A673 (cell line): Measurements from ENCODE around the gene TP53BP2. TPM values are rescaled to one million over a fixed set of nuclear protein-coding genes. Genes with fewer than 3 reads are reported as not detected.
"Not testable (repeated sequence)": the region's sequence is repeated elsewhere in the genome, so short reads cannot be mapped to it uniquely, and the experiment has no call there.

Source experiments
- BruUV-seq: library from RNA; stranded (reverse); fragments of 400-500 nt; replicated peaks from 2 replicates; lab custom pipeline; 2021; lab: Mats Ljungman, UMichigan
- CTCF ChIA-PET: fragments of 300-600 bp; sonication (Branson Sonifier 250); formaldehyde crosslinking; loops from one replicate; lab custom pipeline; 2022; ENCODE audit warnings: antibody characterized with exemption; lab: Charles Lee
- POLR2A ChIA-PET: fragments of 300-600 bp; sonication (Branson Sonifier 250); formaldehyde crosslinking; loops from one replicate; lab custom pipeline; 2022; ENCODE audit warnings: antibody characterized with exemption; ENCODE audit not compliant: low non-redundant PET; lab: Charles Lee
- DNase-seq: peaks from one replicate; pipeline ENCODE4 v3.0.0-alpha.2; 2015; ENCODE audit warnings: low spot score
- H3K27ac ChIP-seq: fragments of 200-600 bp; sonication (generic); 2 replicates; pipeline ENCODE4 v1.5.1; 2016; ENCODE audit warnings: mixed run types, low read depth, mild to moderate bottlenecking, mixed read lengths, antibody characterized with exemption, low read length; ENCODE audit not compliant: poor library complexity, severe bottlenecking
- H3K27me3 ChIP-seq: fragments of 200-600 bp; sonication (generic); replicated peaks from 2 replicates; pipeline ENCODE4 v1.6.1; 2017; ENCODE audit warnings: mixed run types, low read depth, mild to moderate bottlenecking, mixed read lengths, antibody characterized with exemption, low read length; ENCODE audit not compliant: insufficient read depth, poor library complexity
- H3K36me3 ChIP-seq: fragments of 200-600 bp; sonication (generic); 2 replicates; pipeline ENCODE4 v1.6.1; 2016; ENCODE audit warnings: mixed run types, mild to moderate bottlenecking, mixed read lengths, antibody characterized with exemption, low read length; ENCODE audit not compliant: insufficient read depth, poor library complexity, severe bottlenecking
- H3K4me1 ChIP-seq: fragments of 200-600 bp; sonication (generic); 2 replicates; pipeline ENCODE4 v1.6.1; 2017; ENCODE audit warnings: mixed run types, mild to moderate bottlenecking, mixed read lengths, antibody characterized with exemption, low read length; ENCODE audit not compliant: insufficient read depth, poor library complexity, severe bottlenecking
- H3K4me3 ChIP-seq: fragments of 200-600 bp; sonication (generic); 2 replicates; pipeline ENCODE4 v1.5.1; 2016; ENCODE audit warnings: low read depth, mixed run types, mild to moderate bottlenecking, mixed read lengths, low read length; ENCODE audit not compliant: poor library complexity, severe bottlenecking
- H3K9me3 ChIP-seq: fragments of 200-600 bp; sonication (generic); 2 replicates; pipeline ENCODE4 v1.6.1; 2016; ENCODE audit warnings: mixed run types, low read depth, mild to moderate bottlenecking, mixed read lengths, antibody characterized with exemption, low read length; ENCODE audit not compliant: poor library complexity, severe bottlenecking
- EZH2 ChIP-seq: fragments of 200-600 bp; sonication (generic); IDR thresholded peaks from 2 replicates; pipeline ENCODE4 v1.6.1; 2017; ENCODE audit warnings: borderline replicate concordance, low read depth, mild to moderate bottlenecking, mixed read lengths, antibody characterized with exemption, low read length; ENCODE audit not compliant: poor library complexity, severe bottlenecking
- intact Hi-C: fragments of 100-400 bp; cut with micrococcal nuclease; formaldehyde crosslinking; loops from one replicate; pipeline ENCODE4 v1.10.0; 2022; ENCODE audit not compliant: unreplicated experiment
- total RNA-seq: library from RNA; stranded (reverse); gene quantifications from 2 replicates; pipeline ENCODE4 v1.2.3, GENCODE V29; 2021
- TF ChIP-seq, protein P1 (sequence below): fragments of 300-800, 200-600 bp; sonication (generic); conservative IDR thresholded peaks from 2 replicates; pipeline ENCODE4 v1.5.1; 2017; ENCODE audit warnings: low read depth, mild to moderate bottlenecking, antibody characterized with exemption, low read length, moderate library complexity, mixed read lengths

Gene TP53BP2
- total RNA-seq, 1 experiment from 2014 or later = 93.3 TPM

DNA sequence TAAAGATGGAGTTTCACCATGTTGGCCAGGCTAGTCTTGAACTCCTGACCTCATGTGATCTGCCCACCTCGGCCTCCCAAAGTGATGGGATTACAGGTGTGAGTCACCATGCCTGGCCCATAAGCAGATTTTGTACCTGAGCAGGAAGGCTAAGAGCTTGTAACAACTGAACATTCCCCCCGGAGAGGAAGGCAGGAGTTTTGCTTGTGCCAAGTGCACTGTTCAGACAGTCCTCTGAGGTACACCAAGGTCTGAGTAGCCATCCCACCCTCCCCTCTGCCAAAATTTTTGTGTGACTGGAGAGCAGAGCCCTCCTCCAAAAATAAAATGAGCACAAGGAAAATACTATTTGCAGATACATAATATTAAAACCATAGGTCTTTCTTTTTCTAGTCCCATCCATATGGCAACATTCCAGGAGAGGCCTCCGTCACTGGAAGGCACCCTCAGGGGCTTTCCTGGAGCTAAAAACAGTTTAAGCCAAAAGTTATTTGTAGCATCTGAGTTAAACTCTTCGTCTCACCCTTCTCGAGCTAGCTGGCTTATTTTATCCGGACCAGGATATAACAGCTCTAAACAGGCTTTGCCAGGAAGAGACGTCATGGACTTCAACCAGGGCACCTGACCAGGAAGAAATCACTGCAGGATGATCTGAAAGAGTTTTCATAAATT lies 106.2 kb downstream of the TP53BP2 start:
- peak; percentile 30 for DNase-seq
- no peak overlapping the region for H3K4me3 ChIP-seq
- no TSS peak for BruUV-seq
- peaks cover 11% of the 10 kb centered on the region for H3K4me1 ChIP-seq
- ChIA-PET POLR2A (no interaction called here), CTCF (no interaction called here)
- H3K36me3 ChIP-seq = no peaks in the 10 kb centered on the region
- H3K27me3 ChIP-seq = no peaks in the 10 kb centered on the region
- intact Hi-C loops = no loop called here
- H3K9me3 ChIP-seq = no peaks in the 10 kb centered on the region
- no peak overlapping the region for H3K27ac ChIP-seq
- TF ChIP-seq EZH2 = no peak
- TF ChIP-seq, protein P1, sequence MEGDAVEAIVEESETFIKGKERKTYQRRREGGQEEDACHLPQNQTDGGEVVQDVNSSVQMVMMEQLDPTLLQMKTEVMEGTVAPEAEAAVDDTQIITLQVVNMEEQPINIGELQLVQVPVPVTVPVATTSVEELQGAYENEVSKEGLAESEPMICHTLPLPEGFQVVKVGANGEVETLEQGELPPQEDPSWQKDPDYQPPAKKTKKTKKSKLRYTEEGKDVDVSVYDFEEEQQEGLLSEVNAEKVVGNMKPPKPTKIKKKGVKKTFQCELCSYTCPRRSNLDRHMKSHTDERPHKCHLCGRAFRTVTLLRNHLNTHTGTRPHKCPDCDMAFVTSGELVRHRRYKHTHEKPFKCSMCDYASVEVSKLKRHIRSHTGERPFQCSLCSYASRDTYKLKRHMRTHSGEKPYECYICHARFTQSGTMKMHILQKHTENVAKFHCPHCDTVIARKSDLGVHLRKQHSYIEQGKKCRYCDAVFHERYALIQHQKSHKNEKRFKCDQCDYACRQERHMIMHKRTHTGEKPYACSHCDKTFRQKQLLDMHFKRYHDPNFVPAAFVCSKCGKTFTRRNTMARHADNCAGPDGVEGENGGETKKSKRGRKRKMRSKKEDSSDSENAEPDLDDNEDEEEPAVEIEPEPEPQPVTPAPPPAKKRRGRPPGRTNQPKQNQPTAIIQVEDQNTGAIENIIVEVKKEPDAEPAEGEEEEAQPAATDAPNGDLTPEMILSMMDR = no peak

DNA sequence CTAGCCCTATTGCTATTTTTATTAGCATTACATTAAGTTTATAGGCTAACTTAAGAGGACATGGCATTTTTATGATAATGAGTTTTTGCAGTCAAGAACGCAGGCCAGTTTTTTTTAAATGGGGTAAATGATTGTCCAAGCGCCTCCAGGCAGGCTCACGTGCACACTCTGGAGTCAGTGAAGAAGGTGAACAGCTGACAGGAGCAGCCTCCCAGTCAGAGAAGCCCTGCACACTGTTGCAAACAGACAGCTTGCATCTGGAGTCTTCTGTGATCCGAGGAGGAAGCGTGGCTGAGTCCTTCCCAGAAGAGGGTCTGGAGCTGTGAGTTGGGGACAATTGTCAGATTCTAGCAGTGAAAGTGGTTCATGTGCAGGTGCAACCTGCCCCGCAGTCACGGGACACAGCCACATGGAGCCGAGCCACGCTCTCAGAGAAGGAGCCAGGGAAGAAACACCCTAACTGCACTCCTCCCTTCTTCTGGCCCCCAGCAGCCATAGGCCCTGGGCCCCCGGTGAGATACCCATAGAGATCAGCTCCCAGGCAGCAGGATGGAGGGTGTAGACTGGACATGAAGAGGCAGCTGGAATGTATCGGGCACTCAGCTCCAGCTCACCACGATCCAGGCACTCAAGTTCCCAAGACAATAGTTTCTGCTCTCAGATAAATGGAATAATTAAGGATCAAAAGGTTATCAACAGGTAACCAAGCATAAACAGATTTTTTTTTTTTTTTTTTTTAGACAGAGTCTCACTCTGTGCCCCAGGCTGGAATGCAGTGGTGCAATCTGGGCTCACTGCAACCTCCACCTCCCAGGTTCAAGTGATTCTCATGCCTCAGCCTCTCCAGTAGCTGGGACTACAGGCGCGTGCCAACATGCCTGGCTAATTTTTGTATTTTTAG lies 107.0 kb downstream of the TP53BP2 start:
- Histone ChIP-seq H3K27me3 (no peaks in the 10 kb centered on the region), H3K36me3 (no peaks in the 10 kb centered on the region), H3K4me1 (peaks cover 13% of the 10 kb centered on the region), H3K4me3 (no peak overlapping the region), H3K27ac (no peak overlapping the region), H3K9me3 (no peaks in the 10 kb centered on the region)
- intact Hi-C loops = no loop called here
- ChIA-PET CTCF (interaction anchor here (0.9 to 1.3 kb wide), 2 partner anchors 10 to 40 kb away, joined by 3 read pairs; no protein-coding TSS in a partner anchor), POLR2A (interaction anchor here (0.7 kb wide), 1 partner anchor 42 kb away, joined by 3 read pairs; no protein-coding TSS in a partner anchor)
- no peak for TF ChIP-seq EZH2
- TF ChIP-seq, protein P1 = no peak
- no peak for DNase-seq
- BruUV-seq = no TSS peak

DNA sequence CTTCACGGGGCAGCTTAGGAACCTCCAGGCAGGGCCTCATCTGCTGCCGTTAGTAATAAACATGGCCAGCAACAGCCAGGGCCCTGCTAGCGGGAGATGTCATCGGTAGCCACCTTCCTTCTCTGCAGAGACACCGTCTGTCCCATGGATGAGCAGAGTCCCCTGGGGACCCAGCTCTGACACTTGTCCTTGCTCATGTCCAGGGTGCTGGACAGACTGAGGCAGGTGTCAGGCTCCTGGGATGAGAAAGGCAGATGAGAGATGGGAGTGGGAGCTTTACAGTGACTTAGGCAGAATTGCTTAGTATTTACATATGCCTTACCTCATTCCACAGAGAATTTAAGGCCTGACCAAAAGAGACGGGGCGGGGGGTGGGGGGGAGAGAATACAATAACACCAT lies 108.4 kb downstream of the TP53BP2 start:
- Histone ChIP-seq H3K9me3 (no peaks in the 10 kb centered on the region), H3K36me3 (no peaks in the 10 kb centered on the region), H3K27me3 (no peaks in the 10 kb centered on the region), H3K4me3 (no peak overlapping the region), H3K4me1 (peaks cover 24% of the 10 kb centered on the region), H3K27ac (no peak overlapping the region)
- intact Hi-C loops = no loop called here
- no TSS peak for BruUV-seq
- CTCF ChIA-PET = interaction anchor here (1.3 kb wide), 1 partner anchor 39 kb away, joined by 3 read pairs; no protein-coding TSS in a partner anchor
- TF ChIP-seq, protein P1 = no peak
- no peak for TF ChIP-seq EZH2
- no peak for DNase-seq
- POLR2A ChIA-PET = no interaction called here

DNA sequence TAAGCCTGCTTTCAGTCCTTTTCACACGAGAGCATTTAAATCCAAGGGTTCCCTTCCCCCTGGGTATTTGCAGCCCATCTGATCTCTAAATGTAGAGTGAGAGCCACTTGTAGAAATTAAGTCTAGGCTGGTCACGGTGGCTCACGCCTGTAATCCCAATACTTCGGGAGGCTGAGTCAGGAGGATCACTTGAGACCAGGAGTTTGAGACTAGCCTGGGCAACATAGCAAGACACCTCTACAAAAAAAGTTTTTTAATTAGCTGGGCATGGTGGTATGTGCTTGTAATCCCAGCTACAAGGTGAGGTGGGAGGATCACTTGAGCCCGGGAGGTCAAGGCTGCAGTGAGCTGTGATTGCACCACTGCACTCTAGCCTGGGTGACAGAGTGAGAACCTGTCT lies 109.1 kb downstream of the TP53BP2 start:
- CTCF ChIA-PET, H3K36me3 ChIP-seq, DNase-seq, BruUV-seq, H3K27me3 ChIP-seq, POLR2A ChIA-PET, H3K9me3 ChIP-seq, H3K4me3 ChIP-seq, intact Hi-C loops, H3K27ac ChIP-seq: not testable (repeated sequence)
- H3K4me1 ChIP-seq = peaks cover 31% of the 10 kb centered on the region
